Neutrophil (primary cell): ENCODE results near the gene PPP1R14B.

ENCODE experiments used
- H3K27ac ChIP-seq: fragments of 200-600 bp; sonication (generic); 2 replicates; pipeline ENCODE4 v1.5.1; 2016; ENCODE audit warnings: mild to moderate bottlenecking, moderate library complexity
- H3K27me3 ChIP-seq: fragments of 200-600 bp; sonication (generic); 2 replicates; pipeline ENCODE4 v1.6.0; 2016; ENCODE audit warnings: mild to moderate bottlenecking
- H3K36me3 ChIP-seq: fragments of 200-600 bp; sonication (generic); 2 replicates; pipeline ENCODE4 v1.5.1; 2017
- H3K4me1 ChIP-seq, 2 experiments: fragments of 200-600 bp in 1 of 2; sonication (generic) in 1 of 2; 1 replicate in 1 of 2; 2 replicates in 1 of 2; pipeline versions ENCODE4 v1.5.1 to v1.6.1; 2013 to 2016; ENCODE audit warnings: low read depth in 1 of 2, low read length in 1 of 2, mild to moderate bottlenecking in 1 of 2, moderate library complexity in 1 of 2; ENCODE audit not compliant: control insufficient read depth in 1 of 2, insufficient read depth in 1 of 2
- H3K4me3 ChIP-seq, 2 experiments: fragments of 200-600 bp in 1 of 2; sonication (generic) in 1 of 2; 1 replicate in 1 of 2; 2 replicates in 1 of 2; pipeline ENCODE4 v1.5.1; 2013 to 2016; ENCODE audit warnings: low read depth in 1 of 2, low read length in 1 of 2, mild to moderate bottlenecking in 1 of 2, moderate library complexity in 1 of 2
- H3K9me3 ChIP-seq: fragments of 200-600 bp; sonication (generic); 2 replicates; pipeline ENCODE4 v1.5.1; 2016
- TF ChIP-seq, protein P1 (sequence below): fragments of 200-600 bp; sonication (generic); IDR thresholded peaks from 2 replicates; pipeline ENCODE4 v1.5.1; 2016; ENCODE audit warnings: antibody characterized with exemption

PPP1R14B gene, protein sequence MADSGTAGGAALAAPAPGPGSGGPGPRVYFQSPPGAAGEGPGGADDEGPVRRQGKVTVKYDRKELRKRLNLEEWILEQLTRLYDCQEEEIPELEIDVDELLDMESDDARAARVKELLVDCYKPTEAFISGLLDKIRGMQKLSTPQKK

DNA sequence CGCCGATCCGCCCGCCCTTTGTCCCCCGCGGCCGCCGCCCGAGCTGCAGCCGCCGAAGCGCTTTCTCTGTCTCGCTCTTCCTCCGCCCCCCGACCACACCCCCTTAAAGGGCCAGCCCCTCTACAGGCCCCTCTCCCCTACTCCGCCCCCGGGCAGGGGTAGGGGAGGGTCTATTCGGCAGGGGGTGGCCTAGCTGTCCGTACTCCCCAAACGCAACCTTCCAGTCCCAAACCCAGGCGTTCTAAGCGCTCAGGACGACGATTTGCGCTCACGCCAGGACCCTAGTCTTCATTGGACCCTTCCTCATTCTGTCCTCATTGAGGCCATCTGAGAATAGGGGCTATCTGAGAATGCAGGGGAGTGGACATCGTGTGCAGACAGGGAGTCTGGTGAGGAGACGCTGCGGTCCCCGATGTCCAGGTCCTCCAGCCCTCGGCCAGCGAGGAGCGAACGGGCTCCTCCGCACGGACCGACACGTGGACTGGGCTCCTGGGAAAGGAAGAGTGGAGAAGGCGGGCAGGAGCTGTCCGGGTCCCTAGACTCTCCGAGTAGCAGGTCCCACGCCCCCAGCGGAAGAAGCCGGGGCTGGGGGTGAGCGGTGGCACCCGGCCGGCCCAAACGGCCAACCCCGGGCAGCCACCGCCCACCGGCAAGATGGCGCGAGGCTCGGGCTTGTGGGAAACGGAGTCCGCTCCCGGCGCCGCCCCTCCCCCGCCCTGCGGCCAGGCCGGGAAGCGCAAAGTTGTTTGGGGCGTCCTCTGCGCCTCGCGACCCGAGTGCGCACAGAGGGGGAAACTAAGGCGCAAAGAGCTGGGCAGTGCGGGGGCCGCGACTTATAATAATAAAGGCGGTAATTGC is at the start of gene PPP1R14B:
TSS of gene PPP1R14B (minus strand) at position 73 of the 858 bp plus-strand sequence. CDS start 270 bp downstream, outside the sequence.
- H3K36me3 ChIP-seq: no peaks in the 10 kb centered on the region
- peaks cover 50 to 57% of the 10 kb centered on the region in 2 experiments for H3K4me1 ChIP-seq

DNA sequence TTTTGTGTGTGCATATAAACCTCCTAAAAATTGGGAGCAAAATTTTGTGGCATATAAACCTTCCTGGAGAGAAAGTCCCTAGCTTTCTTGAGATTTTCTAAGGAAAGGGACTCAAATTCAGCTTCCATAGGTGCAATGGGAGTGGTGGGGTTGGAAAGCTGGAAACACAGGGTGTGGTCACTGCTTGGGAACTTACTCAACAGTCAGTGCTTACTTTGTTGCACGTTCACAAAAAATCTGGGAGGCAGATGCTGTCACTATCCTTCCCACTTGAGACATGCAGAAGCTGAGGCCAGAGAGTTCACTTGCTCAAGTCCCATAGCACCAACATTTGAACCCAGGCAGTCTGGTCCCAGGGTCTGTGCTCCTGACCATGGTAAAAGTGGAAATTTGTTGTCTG is 49.5 kb upstream of the PPP1R14B start:
- H3K9me3 ChIP-seq: no peaks in the 10 kb centered on the region
- no peak overlapping the region for H3K4me3 ChIP-seq
- H3K4me1 ChIP-seq: peaks cover 16 to 37% of the 10 kb centered on the region in 2 experiments
- TF ChIP-seq, protein P1, sequence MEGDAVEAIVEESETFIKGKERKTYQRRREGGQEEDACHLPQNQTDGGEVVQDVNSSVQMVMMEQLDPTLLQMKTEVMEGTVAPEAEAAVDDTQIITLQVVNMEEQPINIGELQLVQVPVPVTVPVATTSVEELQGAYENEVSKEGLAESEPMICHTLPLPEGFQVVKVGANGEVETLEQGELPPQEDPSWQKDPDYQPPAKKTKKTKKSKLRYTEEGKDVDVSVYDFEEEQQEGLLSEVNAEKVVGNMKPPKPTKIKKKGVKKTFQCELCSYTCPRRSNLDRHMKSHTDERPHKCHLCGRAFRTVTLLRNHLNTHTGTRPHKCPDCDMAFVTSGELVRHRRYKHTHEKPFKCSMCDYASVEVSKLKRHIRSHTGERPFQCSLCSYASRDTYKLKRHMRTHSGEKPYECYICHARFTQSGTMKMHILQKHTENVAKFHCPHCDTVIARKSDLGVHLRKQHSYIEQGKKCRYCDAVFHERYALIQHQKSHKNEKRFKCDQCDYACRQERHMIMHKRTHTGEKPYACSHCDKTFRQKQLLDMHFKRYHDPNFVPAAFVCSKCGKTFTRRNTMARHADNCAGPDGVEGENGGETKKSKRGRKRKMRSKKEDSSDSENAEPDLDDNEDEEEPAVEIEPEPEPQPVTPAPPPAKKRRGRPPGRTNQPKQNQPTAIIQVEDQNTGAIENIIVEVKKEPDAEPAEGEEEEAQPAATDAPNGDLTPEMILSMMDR: no peak
- no peak overlapping the region for H3K27ac ChIP-seq
- no peaks in the 10 kb centered on the region for H3K36me3 ChIP-seq
- peaks cover 98% of the 10 kb centered on the region for H3K27me3 ChIP-seq

More for the DNA sequence above, at the start of gene PPP1R14B:
- Histone ChIP-seq H3K27me3 (peaks cover 16% of the 10 kb centered on the region), H3K9me3 (no peaks in the 10 kb centered on the region), H3K27ac (peak within 1 kb of the TSS; percentile 59), H3K4me3 (peak within 1 kb of the TSS; percentile 76 to 85)
- TF ChIP-seq, protein P1: peak; percentile 41

DNA sequence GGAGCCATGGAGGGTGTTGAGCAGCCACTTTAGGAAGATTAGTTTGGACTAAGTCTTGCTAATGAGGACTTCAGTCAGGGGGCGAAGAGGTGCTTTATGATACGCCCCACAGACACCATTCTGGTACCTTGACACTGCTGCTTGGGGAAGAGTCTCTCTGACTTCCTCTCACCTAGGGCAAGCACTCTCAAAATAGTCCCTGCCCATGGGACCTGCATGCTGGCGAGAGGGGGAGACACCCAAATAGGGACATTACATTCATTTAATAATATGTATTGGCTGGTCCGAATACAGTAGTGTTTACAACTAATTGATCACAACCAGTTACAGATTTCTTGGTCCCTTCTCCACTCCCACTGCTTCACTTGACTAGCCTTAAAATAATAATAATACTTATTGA is 49.0 kb upstream of the PPP1R14B start:
- TF ChIP-seq, protein P1: no peak

DNA sequence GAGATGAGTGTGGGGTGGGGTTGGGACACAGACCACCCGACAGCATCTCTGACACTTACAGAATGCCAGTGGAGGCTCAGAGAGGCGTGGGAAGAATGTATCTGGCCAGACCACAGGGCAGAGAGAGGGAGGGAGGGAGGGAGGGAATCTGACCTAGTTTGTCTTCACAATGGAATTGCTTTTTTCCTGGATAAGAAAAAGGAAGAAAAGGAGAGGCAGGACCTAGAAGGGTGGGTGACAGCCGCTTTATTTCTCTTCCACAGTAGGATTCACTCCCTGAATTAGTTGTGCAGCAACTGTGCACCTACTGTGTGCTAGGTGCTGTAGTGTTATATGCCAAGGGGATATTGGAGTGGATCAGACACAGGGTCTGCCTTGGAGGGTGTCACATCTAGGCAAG is 48.0 kb upstream of the PPP1R14B start:
- H3K27me3 ChIP-seq: peaks cover 100% of the 10 kb centered on the region
- TF ChIP-seq, protein P1: no peak
- H3K4me1 ChIP-seq: peaks cover 4 to 28% of the 10 kb centered on the region in 2 experiments
- no peaks in the 10 kb centered on the region for H3K36me3 ChIP-seq
- H3K9me3 ChIP-seq: no peaks in the 10 kb centered on the region
- H3K4me3 ChIP-seq: no peak overlapping the region
- H3K27ac ChIP-seq: no peak overlapping the region

More for the DNA sequence above, 49.0 kb upstream of the PPP1R14B start:
- Histone ChIP-seq H3K27ac (no peak overlapping the region), H3K4me3 (no peak overlapping the region), H3K27me3 (peaks cover 100% of the 10 kb centered on the region), H3K4me1 (peaks cover 14 to 38% of the 10 kb centered on the region in 2 experiments), H3K9me3 (no peaks in the 10 kb centered on the region), H3K36me3 (no peaks in the 10 kb centered on the region)

DNA sequence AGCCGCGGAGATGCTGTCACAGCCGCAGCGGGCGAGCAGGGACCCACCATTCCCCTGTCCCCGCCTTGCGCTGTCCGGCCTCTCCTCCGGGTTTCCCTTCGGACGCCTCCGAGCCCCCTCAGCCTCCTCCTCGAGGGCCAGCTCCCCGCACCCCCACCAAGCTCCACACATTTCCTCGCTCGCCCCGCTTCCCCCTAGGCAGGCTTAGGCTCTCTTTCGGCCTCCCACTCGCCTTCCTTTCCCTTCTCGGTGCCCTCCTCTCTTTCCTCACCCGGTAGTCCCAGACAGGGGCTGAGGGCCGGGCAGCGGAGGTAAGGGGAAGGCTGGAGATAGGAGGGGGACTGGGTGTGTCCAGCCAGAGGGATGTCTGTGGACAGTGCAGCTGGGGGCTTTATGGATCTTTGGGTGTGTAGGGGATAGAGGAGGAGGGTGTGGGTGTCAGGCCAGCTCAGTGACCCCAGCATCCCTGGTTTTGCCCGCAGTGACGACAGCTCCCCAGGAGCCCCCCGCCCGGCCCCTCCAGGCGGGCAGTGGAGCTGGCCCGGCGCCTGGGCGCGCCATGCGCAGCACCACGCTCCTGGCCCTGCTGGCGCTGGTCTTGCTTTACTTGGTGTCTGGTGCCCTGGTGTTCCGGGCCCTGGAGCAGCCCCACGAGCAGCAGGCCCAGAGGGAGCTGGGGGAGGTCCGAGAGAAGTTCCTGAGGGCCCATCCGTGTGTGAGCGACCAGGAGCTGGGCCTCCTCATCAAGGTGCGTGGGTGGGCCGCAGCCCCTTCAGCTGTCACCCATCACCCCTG is 45.9 kb upstream of the PPP1R14B start:
- no peaks in the 10 kb centered on the region for H3K9me3 ChIP-seq
- no peak overlapping the region for H3K27ac ChIP-seq
- H3K36me3 ChIP-seq: no peaks in the 10 kb centered on the region
- H3K4me1 ChIP-seq: peaks cover 0 to 19% of the 10 kb centered on the region in 2 experiments
- TF ChIP-seq, protein P1: no peak
- peaks cover 86% of the 10 kb centered on the region for H3K27me3 ChIP-seq
- H3K4me3 ChIP-seq: peak overlapping the region in 1 of 2 experiments; percentile 14
